Activated CD4-positive, alpha-beta T cell treated with anti-CD3 and anti-CD28 coated beads, Interleukin-2, Interleukin-4, amounts not matched to agents 100 ng/mL and 50 ng/mL, durations not matched to agents 16 hours and 8 hours (primary cell): ENCODE results near the gene SINHCAF.
A peak's percentile ranks its signal among the peaks of the same experiment; 100 is the strongest.
"Not testable (repeated sequence)": the region's sequence is repeated elsewhere in the genome, so short reads cannot be mapped to it uniquely, and the experiment has no call there.

ENCODE experiments used
- DNase-seq: peaks from one replicate; pipeline ENCODE4 v3.0.0-alpha.2; 2020; ENCODE audit warnings: low spot score

The SINHCAF gene, protein sequence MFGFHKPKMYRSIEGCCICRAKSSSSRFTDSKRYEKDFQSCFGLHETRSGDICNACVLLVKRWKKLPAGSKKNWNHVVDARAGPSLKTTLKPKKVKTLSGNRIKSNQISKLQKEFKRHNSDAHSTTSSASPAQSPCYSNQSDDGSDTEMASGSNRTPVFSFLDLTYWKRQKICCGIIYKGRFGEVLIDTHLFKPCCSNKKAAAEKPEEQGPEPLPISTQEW

DNA sequence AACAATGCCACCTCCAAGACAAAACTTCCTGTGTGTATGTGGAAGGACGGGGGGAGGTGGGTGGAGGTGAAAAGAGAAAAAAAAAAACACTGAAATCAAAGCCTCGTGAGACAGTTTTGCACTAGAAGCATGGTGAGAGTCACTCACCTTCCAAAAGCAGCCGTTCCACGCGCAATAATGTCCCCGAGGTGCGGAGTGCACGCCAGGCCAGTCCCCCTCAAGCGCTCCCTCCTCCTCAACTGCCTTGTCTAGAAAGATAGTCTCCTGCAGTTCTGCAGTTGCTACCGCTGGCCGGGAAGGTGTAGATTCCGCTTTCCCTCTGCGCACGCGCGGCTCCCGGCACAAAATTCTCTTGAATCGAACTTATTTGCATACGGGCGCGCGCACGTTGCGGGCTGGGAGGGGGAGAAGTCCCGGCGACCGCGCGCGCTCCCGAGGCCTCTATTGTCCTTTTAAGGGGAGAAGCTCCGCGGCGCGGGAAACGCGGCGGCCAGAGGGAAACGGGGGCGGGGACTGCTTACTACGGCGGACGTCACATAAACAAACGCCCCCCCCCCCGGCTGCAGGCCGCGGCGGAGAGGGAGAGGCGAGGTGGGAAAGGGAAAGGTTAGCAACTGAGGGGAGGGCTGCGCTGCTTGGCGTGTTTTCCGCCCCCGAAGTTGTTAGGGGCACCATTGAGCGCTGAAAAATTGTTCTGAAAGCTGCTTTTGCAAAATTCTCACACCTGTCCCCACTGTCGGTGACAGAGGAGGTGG, at the start of gene SINHCAF:
TSS of gene SINHCAF (minus strand) at position 274 of the 755 bp plus-strand sequence. CDS start 27,946 bp downstream, outside the sequence.
- peak; percentile 99 for DNase-seq

DNA sequence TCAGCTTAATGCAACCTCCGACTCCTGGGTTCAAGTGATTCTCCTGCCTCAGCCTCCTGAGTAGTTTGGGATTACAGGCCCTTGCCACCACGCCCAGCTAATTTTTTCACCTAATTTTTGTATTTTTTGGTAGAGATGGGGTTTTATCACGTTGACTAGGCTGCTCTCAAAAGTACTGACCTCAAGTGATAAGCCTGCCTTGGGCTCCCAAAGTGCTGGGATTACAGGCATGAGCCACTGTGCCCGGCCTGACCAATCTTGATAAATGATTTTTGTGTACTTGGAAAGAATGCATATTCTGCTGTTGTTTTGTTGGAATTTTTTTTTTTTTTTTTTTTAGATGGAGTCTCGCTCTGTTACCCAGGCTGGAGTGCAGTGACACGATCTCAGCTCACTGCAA, 49.5 kb upstream of the SINHCAF start:
- not testable (repeated sequence) for DNase-seq

DNA sequence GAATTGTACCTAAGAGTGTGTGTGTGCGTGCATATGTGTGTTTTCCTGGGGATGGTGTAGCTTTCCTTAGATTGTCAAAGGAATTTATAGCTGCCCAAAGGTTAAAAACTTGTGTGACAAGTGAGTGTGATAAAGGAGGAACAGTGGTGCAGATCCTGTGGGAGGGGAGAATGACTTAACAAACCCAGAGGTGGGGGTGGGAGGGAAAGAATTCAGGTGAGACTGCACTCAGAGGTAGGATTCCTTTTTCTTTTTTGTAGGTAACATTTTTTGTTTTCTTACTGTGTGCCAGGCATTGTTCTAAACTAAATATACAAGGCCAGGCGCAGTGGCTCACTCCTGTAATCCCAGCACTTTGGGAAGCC, 45.3 kb upstream of the SINHCAF start:
- no peak for DNase-seq

DNA sequence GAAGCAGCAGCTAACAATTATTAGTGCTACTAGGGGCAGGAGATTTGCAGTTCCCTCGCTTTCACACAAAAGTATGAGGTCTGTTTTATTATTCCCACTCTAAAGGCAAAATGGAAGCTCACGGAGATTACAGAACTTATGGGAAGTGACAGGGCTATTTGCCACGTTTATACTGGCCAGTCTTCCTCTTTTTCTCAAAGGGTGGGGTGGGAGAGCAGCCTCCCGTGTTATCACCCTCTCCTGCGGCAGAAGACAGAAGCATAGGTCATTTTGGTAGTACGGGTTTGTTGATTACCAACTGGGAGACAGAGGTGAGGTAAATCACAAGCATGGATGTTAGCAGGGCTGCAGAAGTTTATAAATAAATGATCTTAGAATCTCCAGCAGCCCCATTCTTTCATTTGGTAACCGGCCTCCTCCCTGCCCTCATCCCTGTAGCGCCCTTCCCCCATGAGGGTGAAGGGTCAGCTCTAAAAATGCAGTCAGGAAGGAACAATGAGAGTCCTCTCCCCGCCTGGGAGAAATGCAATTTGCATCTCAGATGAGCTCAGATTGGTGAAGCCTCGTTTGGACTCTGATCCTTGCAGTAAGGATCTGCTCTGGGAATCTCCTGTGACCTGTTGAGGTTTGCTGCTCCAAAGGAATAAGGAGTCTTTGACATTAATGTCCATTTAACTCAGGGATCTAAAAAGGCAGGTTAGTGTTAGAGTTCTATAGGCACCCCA, 44.7 kb upstream of the SINHCAF start:
- no peak for DNase-seq

DNA sequence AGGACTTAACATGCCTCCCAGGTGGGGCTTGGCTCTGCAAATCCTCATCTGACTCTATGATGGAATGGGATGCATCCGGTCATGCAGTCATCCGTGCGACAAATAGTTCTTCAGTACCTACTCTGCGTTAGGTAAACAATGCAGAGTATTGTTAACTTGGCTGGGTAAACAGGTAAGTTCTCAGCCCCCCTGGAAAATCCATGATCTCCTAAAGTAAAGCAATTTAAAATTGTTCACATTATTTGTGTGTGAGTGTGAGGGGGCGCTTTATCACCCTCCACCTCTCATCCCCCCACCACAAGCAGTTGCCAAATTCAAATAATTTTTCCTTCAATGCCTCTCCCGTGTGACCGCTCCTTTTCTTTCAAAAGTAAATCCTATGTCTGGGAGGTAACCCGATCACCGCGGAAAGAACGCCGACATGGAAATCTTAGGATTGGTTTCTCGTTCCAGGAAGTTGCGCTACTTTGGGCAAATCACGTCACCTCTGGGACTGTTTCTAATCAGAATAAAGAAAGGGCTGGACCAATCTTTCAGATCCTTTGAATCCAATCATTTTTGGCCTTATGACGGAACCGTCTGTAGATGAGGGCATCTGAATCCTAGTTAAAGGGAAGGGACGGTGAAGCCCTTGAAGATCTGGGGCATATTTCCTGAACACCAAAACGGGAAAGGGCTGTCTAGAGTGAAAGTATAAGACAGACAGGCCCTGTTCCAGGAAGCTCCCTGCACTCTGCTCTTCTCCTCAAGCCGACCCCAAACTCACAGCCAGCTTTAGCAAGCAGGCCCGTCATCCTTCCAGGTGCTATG, 44.0 kb upstream of the SINHCAF start:
- DNase-seq, result no peak

DNA sequence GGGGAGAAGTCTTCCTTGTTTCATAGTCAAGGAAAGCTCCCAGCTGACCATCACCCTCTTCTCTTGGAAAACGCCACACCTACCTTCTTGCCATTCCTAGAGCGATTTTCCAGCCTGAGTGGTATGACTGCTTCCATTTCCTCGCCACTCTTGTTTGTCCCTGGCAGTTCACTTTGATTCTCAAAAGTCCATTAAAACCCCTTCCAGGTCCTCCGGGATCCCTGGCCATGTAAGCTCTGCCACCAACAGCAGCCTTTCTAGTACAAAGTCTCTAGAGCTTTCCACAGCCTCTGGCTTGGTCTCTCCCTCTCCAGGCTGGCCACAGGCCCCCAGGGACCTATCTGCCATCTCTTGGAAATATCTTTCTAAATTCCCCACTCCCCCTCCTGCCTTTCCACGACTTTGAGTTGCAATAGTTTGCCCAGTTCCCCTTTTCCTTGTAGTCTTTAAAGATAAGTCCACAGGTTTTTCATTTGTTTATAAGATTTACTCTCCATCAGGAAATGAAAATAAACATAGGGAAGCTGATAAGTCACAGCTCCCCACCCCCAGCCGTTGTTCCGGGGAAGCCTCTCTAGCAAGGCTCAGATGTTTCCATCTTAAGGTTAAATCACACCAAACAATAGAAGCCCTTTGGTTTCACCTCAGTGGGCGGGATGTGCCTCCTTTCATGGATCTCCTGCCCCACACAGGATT, 42.9 kb upstream of the SINHCAF start:
- no peak for DNase-seq

DNA sequence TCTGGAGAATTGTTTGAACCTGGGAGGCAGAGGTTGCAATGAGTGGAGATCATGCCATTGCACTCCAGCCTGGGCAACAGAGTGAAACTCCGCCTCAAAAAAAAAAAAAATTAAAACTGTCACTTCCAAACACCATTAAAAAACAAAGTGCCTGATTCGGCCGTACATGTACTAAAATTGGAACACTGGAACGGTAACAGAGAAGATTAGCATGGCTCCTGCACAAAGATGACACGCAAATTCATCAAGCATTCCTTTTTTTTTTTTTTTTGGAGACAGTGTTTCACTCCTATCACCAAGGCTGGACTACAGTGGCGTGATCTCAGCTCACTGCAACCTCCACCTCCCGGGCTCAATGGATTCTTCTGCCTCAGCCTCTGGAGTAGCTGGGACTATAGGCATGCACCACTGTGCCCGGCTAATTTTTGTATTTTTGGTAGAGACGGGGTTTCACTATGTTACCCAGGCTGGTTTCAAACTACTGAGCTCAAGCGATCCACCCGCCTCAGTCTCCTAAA, 40.2 kb upstream of the SINHCAF start:
- DNase-seq, result no peak

DNA sequence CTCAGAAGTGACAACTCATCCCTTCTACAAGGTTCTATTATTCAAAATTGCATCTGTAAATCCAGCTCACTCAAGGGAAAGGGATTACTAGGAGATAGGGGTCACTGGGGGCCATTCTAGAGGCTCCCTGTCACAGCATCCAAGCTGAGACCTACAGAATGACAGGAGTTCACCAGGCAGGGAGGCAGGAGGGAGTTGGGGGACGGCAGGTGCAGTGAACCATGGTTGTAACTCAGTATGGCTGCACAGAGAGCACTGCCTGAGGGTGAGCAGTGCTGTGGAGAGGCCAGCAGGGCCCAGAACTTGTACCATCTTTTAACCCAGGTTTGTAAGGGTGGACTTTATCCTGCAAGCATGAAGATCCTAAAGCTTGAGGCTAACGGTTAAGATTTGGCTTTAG, 37.9 kb upstream of the SINHCAF start:
- no peak for DNase-seq

DNA sequence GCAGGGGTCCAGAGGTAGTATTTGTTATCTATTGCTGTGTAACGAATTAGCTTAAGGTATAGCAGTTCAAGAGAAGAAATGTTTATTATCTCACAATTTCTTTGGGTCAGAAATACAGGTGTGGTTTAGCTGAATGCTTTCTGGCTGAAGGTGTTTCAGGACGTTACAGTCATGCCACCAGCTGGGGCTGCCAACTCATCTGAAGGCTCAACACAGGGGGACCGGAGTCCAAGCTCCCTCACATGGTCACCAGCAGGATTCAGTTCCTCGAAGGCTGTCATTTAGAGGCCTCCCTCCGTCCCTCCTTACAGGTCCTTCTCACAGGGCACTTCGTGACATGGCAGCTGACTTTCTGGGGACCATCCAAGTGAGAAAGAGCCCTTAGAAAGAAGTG, 37.5 kb upstream of the SINHCAF start:
- no peak for DNase-seq

DNA sequence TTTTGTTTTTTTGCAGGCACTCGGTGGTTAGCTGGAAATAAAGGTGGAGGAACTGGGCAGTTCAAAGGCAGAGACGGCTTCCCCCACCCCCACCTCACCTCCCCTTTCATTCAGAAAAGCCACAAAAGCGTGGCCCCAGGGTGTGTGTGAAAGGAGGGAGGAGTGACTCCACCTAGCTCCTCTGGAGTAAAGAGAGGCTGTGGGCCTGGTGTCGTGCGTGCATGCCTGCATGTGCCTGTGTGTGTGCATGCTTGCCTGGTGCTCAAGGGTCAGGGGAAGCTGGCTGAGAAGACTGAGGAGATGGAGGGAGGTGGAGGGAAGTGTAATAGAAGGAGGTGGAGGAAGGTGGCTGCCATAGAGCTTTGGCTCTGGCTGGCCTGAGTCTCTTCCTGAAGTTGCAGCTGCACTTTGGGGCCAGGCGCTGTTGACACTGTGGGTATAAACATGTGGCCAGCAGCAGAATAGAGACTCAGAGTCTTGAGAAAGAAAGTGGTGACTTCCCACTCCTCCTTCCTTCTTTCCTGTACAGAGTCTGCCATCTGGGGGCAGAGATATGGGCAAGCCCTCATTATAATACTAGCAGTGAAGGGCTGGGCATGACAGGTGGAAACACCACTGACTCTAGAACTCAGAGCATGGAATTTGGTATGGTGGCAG, 36.9 kb upstream of the SINHCAF start:
- peak; percentile 7 for DNase-seq

DNA sequence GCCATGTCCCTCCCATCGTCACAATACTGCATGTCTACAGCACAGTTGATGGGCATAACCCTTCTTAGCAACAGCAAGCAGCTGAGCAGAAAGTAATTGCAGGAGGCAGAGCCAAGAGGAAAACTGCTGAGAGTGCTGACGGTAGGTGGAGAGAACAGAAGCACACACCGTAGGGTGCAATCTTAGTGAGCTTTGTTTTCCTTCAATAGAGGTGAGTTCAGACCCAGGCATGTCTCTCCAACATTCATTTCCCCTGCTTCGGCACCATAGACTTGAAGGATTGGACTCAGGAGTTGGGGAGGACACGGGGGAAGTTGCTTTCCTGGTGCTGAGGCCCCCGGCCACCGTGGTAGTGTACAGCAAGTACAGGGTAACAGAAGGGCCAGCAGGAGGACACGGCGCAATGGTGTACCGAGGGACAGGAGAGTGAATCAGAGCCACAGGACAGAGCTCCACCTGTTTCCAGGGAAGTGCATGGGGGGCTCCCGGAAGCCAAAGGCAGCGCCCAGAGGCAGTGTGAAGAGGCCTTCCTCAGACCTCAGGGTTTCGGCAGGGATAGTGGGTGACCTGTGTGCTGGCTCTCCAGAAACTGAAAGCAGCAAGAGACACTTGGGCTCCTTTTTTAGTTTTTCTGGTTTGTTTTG, 36.3 kb upstream of the SINHCAF start:
- DNase-seq, result no peak

DNA sequence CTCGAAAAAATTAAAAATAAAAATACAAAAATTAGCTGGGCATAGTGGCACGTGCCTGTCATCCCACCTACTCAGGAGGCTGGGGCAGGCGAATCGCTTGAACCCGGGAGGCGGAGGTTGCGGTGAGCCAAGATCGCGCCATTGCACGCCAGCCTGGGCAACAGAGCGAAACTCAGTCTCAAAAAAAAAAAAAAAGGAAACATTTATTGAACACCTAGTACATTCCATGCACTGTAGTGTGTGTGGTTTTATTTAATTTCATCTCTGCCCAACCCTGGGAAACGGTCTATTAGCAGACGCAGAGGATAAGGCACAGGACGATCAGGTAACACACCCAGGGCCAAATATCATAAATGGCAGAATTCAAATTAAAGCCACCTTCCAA, 35.8 kb upstream of the SINHCAF start:
- no peak for DNase-seq

DNA sequence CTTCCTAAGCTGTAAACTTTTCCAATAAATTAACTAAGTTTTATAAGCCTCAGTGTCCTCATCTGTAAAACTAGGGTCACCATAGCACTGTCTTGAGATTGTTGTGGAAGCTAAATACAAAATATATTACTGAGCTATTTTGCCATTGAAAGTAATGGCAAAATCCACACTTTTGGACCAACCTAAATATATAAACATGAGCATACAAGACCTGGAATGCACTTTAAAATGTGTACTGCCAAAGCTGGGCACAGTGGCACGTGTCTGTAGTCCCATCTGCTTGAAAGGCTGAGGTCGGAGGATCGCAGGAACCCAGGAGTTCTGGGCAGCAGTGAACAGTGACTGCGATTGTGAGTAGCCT, 29.8 kb upstream of the SINHCAF start:
- DNase-seq, result no peak

DNA sequence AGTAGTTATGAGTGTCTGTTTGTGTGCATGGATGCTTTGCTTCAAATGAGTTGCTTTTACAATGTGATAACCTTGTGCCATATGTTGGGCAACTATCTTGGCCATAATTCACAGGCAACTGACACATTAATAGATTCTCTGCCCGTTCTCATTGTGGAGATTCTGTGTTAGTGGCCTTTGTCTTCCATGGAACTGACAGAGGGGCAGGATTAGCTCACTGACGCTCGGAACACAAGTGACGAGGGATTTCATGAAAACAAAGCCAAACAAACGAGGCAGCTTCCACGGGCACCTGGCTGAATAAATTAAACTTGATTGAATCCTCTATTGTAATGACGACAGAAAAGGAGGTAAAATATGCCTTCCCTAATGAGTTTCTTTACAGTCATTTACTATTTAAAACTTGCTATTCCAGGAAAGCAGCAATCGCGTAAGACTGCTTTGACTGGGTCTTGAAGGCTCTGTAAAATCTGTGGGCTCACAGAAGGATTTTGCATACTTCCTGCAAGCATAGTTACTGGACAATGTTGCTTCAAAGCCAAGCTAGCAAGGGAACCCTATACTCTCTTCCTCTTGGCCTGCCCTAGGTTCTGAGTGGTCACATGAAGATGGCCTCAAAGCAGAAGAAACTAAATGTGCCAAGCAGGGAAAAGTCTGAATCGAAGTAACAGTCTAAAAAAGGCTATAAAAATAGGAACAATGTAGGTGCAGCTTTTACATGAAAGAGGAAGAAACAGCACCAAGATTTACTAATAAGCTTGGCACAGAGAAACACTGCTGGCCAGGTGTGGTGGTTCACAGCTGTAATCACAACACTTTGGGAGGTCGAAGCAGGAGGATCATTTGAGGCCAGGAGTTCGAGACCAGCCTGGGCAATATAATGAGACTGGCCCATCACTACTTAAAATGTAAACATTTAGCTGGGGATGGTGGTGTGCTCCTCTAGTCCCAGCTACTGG, 28.1 kb upstream of the SINHCAF start:
- DNase-seq, result no peak

DNA sequence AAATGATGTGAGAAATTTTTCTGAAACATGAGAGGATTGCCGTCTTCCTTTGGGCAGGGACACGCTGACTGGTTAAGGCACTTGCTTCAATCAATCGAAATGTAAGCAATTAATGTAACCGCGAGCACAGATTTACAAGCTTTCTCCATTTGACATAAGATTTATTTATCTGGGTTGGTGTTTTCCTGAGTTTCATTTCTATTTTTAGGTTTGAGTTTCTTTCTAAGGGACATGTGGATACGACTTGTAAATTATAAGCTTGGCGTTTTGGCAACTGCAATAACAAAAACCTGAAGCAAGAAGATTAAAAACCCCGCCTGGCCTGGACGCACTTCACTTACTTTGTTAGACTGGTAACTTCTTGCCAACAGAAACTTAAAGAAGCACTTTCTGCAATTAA, 20.3 kb upstream of the SINHCAF start:
- no peak for DNase-seq

DNA sequence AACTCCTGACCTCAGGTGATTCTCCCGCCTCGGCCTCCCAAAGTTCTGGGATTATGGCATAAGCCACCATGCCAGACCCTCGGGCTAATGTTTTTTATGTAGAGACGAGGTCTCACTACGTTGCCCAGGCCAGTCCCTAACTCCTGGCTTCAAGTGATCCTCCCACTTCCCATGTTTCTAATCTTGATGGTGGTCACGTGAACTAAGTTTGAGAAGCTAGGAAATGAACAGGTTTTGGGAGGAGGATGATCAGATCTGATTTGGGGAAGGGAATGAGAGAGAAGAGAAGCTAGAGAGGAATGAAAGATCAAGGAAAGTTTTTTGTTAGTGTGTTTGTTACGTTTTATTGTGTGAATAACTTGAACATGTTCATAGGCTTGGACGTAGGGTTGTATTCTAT, 17.2 kb upstream of the SINHCAF start:
- no peak for DNase-seq

DNA sequence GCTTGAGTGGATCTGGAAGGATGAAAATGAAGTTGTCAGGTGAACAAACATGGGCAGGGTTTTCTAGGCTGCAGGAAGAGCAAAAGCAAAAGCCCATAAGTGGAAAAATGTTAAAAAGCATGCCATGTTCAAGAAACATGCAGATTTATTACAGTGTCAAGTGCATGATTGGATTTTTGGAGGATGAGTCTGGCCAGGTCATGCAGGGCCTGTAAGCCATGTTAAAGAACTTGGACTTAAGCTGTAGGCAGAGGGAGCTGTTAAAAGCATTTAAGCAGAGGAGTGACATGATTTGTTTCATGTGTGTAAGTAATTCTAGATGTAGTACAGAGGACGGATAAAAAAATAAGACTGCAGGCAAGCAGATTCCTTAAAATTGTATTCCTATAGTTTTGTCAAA, 16.3 kb upstream of the SINHCAF start:
- no peak for DNase-seq

DNA sequence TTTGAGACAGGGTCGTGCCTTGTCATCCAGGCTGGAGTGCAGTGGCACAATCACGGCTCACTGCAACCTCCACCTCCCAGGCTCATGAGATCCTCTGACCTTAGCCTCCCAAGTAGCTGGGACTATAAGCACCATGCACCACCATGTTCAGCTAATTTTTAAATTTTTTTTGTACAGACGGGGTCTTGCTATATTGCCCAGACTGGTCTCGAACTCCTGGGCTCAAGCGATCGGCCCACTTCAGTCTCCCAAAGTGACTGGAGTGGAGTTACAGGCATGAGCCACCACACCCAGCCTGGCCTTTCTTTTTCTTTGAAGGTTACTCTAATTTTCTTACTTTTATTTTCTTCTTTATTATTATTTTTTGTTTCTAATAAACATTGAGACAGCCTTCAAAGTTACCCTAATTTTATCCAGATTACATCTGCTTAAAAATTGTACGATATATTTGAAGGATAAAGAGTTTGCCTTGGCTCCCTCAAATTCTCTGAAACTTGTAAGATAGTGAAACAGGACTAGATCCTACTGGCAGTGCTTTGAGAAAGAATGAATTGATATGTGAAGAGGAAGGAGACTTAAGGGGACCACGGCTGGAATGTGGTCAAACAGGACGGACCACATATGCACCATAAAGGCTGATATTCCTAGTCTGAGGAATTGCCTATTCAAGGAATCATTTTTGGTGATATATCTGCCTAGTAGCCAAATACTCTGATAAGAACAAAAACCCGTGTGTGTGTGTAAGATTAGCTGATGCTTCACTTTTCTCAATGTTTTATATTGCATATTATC, 14.1 kb upstream of the SINHCAF start:
- DNase-seq, result no peak

DNA sequence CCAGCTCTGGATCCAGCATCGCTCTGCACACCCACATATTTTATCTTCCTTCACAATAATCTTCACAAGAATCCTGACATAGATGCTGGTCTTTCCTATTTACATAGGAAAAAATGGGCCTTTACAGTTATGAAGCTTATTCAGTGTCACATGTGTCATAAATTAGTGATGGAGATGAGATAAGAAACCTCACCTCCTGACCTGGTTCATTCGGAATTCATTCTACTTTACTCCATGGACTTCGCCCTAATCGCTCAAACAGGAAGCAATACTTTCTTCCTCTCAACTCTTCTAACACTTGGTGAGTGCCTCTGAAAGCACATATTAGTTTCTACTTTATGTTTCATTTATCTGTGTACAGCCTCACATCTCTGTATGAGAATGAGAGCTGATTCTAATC, 12.0 kb upstream of the SINHCAF start:
- no peak for DNase-seq
